ENCODE data around the gene CALML3. TPM values are rescaled to one million over a fixed set of nuclear protein-coding genes. Genes with fewer than 3 reads are reported as not detected.

The CALML3 gene
- total and polyA plus RNA-seq, 8 donors = 0.46 to 64.6 TPM; not detected in 6

- DNase-seq = no peak
- TF ChIP-seq POLR2AphosphoS5 (IDR thresholded peaks at IDR 0.05) = no peak
- TF ChIP-seq, protein P1, sequence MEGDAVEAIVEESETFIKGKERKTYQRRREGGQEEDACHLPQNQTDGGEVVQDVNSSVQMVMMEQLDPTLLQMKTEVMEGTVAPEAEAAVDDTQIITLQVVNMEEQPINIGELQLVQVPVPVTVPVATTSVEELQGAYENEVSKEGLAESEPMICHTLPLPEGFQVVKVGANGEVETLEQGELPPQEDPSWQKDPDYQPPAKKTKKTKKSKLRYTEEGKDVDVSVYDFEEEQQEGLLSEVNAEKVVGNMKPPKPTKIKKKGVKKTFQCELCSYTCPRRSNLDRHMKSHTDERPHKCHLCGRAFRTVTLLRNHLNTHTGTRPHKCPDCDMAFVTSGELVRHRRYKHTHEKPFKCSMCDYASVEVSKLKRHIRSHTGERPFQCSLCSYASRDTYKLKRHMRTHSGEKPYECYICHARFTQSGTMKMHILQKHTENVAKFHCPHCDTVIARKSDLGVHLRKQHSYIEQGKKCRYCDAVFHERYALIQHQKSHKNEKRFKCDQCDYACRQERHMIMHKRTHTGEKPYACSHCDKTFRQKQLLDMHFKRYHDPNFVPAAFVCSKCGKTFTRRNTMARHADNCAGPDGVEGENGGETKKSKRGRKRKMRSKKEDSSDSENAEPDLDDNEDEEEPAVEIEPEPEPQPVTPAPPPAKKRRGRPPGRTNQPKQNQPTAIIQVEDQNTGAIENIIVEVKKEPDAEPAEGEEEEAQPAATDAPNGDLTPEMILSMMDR (IDR thresholded peaks at IDR 0.05) = no peak
- no peak for TF ChIP-seq POLR2A (IDR thresholded peaks at IDR 0.05)
- no peak for TF ChIP-seq EP300 (IDR thresholded peaks at IDR 0.05)
- H3K27me3 ChIP-seq = no peaks in the 10 kb centered on the region
- no peaks in the 10 kb centered on the region for H3K9me3 ChIP-seq
- intact Hi-C loops (cut with DNase I; ENCODE audit: low total_unique reads) = no loop called here
- 89 to 95% (median 93%) methylated on average over 11 of the region's 11 CpGs for WGBS, 5 donors
- H3K4me3 ChIP-seq = no peak overlapping the region
- peak overlapping the region in 1 of 5 donors; percentile 32 for H3K27ac ChIP-seq
- peaks cover 0 to 14% (median 6%) of the 10 kb centered on the region in 4 donors for H3K4me1 ChIP-seq
- no peaks in the 10 kb centered on the region for H3K36me3 ChIP-seq
Observed at GRCh38 chr10:5477948-5478693, 46.6 kb upstream of the CALML3 start.

GRCh38 chr10:5478694-5479305 lies 46.0 kb upstream of the CALML3 start:
- Histone ChIP-seq H3K27me3 (no peaks in the 10 kb centered on the region), H3K36me3 (no peaks in the 10 kb centered on the region), H3K4me1 (peaks cover 0 to 14% (median 6%) of the 10 kb centered on the region in 4 donors), H3K27ac (no peak overlapping the region), H3K4me3 (no peak overlapping the region), H3K9me3 (no peaks in the 10 kb centered on the region)
- no peak for DNase-seq
- 91 to 99% (median 96%) methylated on average over 14 to 18 of the region's 18 CpGs for WGBS, 5 donors
- TF ChIP-seq POLR2AphosphoS5 (IDR thresholded peaks at IDR 0.05) = no peak
- TF ChIP-seq, protein P1 (IDR thresholded peaks at IDR 0.05) = no peak
- no peak for TF ChIP-seq POLR2A (IDR thresholded peaks at IDR 0.05)
- no peak for TF ChIP-seq EP300 (IDR thresholded peaks at IDR 0.05)
- intact Hi-C loops (cut with DNase I; ENCODE audit: low total_unique reads) = no loop called here

- DNase-seq = no peak
- TF ChIP-seq EP300 (IDR thresholded peaks at IDR 0.05) (no peak), POLR2A (IDR thresholded peaks at IDR 0.05) (no peak), POLR2AphosphoS5 (IDR thresholded peaks at IDR 0.05) (no peak)
- TF ChIP-seq, protein P1 (IDR thresholded peaks at IDR 0.05) = no peak
- intact Hi-C loops (cut with DNase I; ENCODE audit: low total_unique reads) = no loop called here
- H3K27me3 ChIP-seq = no peaks in the 10 kb centered on the region
- H3K27ac ChIP-seq = no peak overlapping the region
- H3K4me1 ChIP-seq = peaks cover 0 to 14% (median 6%) of the 10 kb centered on the region in 4 donors
- no peaks in the 10 kb centered on the region for H3K36me3 ChIP-seq
- H3K4me3 ChIP-seq = no peak overlapping the region
- 69 to 78% (median 71%) methylated on average over 14 of the region's 14 CpGs for whole genome bisulfite sequencing, 5 donors
- no peaks in the 10 kb centered on the region for H3K9me3 ChIP-seq
Observed at GRCh38 chr10:5479481-5480161, 45.1 kb upstream of the CALML3 start.

- DNase-seq = no peak
- no peak overlapping the region for H3K27ac ChIP-seq
- no peak overlapping the region for H3K4me3 ChIP-seq
- H3K27me3 ChIP-seq = no peaks in the 10 kb centered on the region
- intact Hi-C loops (cut with DNase I; ENCODE audit: low total_unique reads) = no loop called here
- no peaks in the 10 kb centered on the region for H3K36me3 ChIP-seq
- 87 to 92% (median 89%) methylated on average over 18 to 21 of the region's 21 CpGs for WGBS, 5 donors
- H3K9me3 ChIP-seq = no peaks in the 10 kb centered on the region
- H3K4me1 ChIP-seq = peaks cover 0 to 14% (median 6%) of the 10 kb centered on the region in 4 donors
- no peak for TF ChIP-seq EP300 (IDR thresholded peaks at IDR 0.05)
- TF ChIP-seq, protein P1 (IDR thresholded peaks at IDR 0.05) = no peak
- TF ChIP-seq POLR2AphosphoS5 (IDR thresholded peaks at IDR 0.05) = no peak
- no peak for TF ChIP-seq POLR2A (IDR thresholded peaks at IDR 0.05)
Observed at GRCh38 chr10:5480162-5480941, 44.4 kb upstream of the CALML3 start.

Measured in stomach (tissue), 9 donors.